Activated naive CD4-positive, alpha-beta T cell treated with anti-CD3 and anti-CD28 coated beads, Interleukin-2, amount 10 ng/mL, durations not matched to agents 5 hours and 36 hours (primary cell): ENCODE results near the gene CTXND1. TPM values are rescaled to one million over a fixed set of nuclear protein-coding genes. Genes with fewer than 3 reads are reported as not detected.

Experiments used
- total RNA-seq, 2 experiments: library from RNA; stranded (reverse); gene quantifications; one replicate each; pipeline ENCODE4 v1.2.3, GENCODE V29; 2021

Gene CTXND1
- total RNA-seq: not detected

GRCh38 chr15:80252121-80252518 lies at the start of gene CTXND1:
TSS of gene CTXND1 (minus strand) at chr15:80252213. CDS start at chr15:80201949, 50,264 bp downstream.

GRCh38 chr15:80152896-80153876 lies 98.8 kb downstream of the CTXND1 start, which contains the start of gene FAH:
TSS of gene FAH (plus strand) at chr15:80152999. CDS start at chr15:80153055, 56 bp downstream.

Other genes with a start within 250 kb of the CTXND1 start
- 10 to 100 TPM; 51.2 to 51.8 TPM for gene ZFAND6, start 192.5 kb downstream of the CTXND1 start, total RNA-seq
- gene FAH, start 99.2 kb downstream of the CTXND1 start, total RNA-seq: 10 to 100 TPM; 24.6 to 29.5 TPM
- gene ARNT2, start 152.2 kb upstream of the CTXND1 start, total RNA-seq: not detected